Fibroblast of villous mesenchyme (primary cell): Measurements from ENCODE around the gene TNFRSF1B. TPM values are rescaled to one million over a fixed set of nuclear protein-coding genes. Genes with fewer than 3 reads are reported as not detected.

Experiments used
- DNase-seq: peaks from one replicate; pipeline ENCODE4 v3.0.0-alpha.2; 2010; ENCODE audit warnings: low read depth
- H3K4me3 ChIP-seq: 2 replicates; pipeline ENCODE4 v1.5.1; 2011; ENCODE audit warnings: low read depth, mild to moderate bottlenecking, low read length
- CTCF ChIP-seq: IDR thresholded peaks from 2 replicates; pipeline ENCODE4 v1.5.1; 2012; ENCODE audit warnings: low read depth, mild to moderate bottlenecking, low read length; ENCODE audit not compliant: insufficient read depth
- total RNA-seq: library from RNA; depleted of rRNA; stranded (reverse); fragments of >200 nt; gene quantifications from 2 replicates; pipeline ENCODE4 v1.2.3, GENCODE V29; 2012

The TNFRSF1B gene
- total RNA-seq, 1 donor, result 25.9 TPM

GRCh38 chr1:12142141-12142823, 24.5 kb upstream of the TNFRSF1B start:
- DNase-seq, result no peak
- no peak for TF ChIP-seq CTCF

DNA sequence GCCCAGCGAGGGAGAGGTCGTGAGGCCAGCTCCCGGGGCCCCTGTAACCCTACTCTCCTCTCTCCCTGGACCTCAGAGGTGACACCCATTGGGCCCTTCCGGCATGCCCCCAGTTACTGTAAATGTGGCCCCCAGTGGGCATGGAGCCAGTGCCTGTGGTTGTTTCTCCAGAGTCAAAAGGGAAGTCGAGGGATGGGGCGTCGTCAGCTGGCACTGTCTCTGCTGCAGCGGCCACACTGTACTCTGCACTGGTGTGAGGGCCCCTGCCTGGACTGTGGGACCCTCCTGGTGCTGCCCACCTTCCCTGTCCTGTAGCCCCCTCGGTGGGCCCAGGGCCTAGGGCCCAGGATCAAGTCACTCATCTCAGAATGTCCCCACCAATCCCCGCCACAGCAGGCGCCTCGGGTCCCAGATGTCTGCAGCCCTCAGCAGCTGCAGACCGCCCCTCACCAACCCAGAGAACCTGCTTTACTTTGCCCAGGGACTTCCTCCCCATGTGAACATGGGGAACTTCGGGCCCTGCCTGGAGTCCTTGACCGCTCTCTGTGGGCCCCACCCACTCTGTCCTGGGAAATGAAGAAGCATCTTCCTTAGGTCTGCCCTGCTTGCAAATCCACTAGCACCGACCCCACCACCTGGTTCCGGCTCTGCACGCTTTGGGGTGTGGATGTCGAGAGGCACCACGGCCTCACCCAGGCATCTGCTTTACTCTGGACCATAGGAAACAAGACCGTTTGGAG, 23.7 kb upstream of the TNFRSF1B start:
- TF ChIP-seq CTCF, result no peak
- no peak for DNase-seq
- H3K4me3 ChIP-seq, result no peak overlapping the region

More at GRCh38 chr1:12142141-12142823, 24.5 kb upstream of the TNFRSF1B start:
- H3K4me3 ChIP-seq, result no peak overlapping the region

DNA sequence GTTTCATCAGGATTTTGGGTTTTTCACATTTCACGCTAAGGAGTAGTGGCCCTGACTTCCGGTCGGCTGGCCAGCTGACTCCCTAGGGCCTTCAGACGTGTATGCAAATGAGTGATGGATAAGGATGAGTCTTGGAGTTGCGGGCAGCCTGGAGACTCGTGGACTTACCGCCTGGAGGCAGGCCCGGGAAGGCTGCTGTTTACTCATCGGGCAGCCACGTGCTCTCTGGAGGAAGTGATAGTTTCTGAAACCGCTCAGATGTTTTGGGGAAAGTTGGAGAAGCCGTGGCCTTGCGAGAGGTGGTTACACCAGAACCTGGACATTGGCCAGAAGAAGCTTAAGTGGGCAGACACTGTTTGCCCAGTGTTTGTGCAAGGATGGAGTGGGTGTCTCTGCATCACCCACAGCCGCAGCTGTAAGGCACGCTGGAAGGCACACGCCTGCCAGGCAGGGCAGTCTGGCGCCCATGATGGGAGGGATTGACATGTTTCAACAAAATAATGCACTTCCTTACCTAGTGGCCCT, 23.1 kb upstream of the TNFRSF1B start:
- H3K4me3 ChIP-seq, result no peak overlapping the region
- DNase-seq, result peak; percentile 100
- no peak for TF ChIP-seq CTCF

DNA sequence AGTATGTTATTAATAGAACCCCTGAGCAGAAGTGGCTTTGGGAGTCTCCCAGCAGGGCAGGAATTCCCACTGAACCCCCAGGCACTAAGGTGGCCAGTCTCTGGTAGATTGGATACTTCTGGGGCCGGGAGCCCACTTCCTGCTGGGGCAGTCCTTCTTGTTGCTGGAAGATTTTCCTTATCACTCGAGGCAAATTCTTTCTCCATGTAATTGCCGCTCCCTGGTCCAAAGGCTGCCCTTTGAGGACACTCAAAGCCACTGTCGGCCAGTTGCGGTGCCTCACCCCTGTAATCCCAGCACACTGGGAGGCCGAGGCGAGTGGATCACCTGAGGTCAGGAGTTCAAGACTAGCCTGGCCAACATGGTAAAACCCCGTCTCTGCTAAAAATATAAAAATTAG, 22.6 kb upstream of the TNFRSF1B start:
- no peak overlapping the region for H3K4me3 ChIP-seq
- peak; percentile 41 for DNase-seq
- no peak for TF ChIP-seq CTCF

DNA sequence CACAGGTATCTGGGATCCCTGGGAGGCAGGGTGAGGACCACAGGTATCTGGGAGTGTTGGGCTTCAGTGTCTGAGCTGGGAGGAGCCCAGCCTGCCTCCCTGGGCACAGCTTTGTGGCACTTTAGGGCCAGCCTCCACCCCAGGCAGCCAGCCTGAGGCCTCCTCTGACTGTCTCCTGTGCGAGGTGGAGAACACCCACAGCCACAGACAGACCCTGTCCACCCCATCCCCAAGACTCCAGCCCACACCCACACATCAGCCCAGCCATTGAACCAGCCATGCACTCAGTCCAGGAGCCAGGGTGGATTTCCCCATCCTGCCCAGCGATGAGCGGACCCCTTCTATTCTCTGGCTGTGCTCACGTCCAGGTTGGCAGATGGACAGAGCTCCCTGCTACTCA, 21.8 kb upstream of the TNFRSF1B start:
- no peak for DNase-seq
- H3K4me3 ChIP-seq, result no peak overlapping the region
- TF ChIP-seq CTCF, result no peak

DNA sequence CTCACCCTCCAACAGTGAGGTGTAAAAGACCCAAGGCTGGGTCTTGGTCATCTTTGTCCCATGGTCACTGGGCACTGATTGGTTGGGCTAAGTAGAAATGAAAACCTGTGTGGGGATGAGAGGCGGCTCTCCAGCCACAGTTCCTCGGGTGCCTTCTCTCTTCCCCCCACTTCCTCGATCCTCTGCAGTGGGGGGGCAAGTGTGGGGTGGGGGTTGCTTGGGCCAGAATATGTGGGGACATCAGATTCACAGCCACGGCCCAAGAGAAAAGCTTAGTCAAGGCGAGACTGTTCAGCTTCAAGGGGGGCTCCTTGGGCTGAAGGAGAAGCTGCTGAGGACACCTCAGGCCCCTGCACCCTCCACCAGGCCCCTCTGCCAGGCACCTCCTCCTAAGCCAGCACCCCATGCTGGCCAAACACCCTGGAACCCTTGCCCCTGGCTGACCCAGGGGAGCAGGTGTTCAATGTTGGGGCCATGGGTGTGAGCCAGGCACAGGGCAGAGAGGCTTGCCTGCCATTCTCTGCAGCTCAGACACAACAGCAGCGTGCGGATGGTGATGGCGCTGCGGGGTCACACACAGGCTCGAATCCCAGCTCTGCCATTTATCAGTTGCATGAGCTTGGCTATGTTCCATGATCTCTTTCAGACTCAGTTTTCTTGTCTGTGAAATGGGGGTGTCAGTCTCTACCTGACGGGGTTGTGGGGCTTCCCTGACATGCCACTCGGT, 21.0 kb upstream of the TNFRSF1B start:
- no peak for TF ChIP-seq CTCF
- H3K4me3 ChIP-seq, result no peak overlapping the region
- no peak for DNase-seq
